Measurements from ENCODE around the gene CLEC2B.
A peak's percentile ranks its signal among the peaks of the same experiment; 100 is the strongest.
"Not testable (repeated sequence)": the region's sequence is repeated elsewhere in the genome, so short reads cannot be mapped to it uniquely, and the experiment has no call there.

The CLEC2B gene

GRCh38 chr12:9869307-9870161, at the start of gene CLEC2B:
TSS of gene CLEC2B (minus strand) at chr12:9869354.
- peak in 1 of 56 donors; percentile 1 for DNase-seq

DNA sequence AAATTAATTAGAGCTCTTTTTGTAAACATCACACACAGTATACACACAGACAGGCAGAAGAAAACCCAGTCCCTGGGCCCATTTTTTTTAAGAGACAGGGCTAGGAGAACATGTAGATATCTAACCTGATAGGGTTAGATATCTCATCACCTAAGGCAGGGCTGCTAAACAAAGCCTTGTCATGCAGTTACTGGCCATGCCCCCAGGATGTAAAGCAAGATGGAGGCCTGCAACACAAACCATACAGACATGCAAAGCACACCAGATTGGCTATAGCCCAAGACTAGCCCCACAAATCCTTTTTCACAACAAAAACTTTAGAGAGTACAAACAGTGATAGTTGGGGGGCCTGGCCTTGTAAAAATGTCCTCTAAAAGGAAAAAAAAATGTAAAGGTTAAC, 42.6 kb upstream of the CLEC2B start:
- DNase-seq = no peak

DNA sequence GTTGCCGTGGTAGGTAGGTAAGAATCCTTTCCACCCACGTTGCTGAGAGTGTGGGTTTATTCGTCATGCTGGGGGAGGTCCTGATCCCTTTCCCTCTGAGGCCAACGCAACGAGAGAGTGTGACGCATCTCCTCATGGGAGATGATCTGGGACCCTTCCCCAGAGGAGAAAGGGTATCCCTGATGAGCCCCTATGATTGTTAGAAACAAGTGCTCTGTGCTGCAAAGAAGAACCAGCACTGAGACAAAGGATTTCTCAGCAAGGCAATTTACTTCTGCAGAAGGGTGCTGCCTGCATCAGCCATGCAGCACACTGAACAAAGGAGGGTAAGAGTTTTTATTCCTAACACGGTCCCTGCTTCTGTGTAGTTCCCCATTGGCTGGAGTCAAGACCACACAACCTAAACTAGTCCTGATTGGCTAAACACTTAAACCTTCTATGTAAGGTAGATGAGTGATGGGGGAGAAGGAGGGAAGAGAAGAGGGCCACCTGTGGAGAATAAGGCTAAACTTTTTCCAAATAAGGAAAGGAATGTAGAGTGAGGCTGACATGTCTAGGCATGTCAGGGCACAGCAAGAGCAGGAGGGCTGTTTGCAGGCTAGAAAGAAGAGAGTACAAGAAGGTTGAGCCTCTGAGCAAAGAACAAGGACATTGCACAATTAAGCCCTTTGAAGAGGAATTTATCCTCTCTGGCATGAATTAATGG, 41.7 kb upstream of the CLEC2B start:
- no peak for DNase-seq

GRCh38 chr12:9909724-9910123, 40.6 kb upstream of the CLEC2B start:
- DNase-seq = no peak

GRCh38 chr12:9908350-9908749, 39.2 kb upstream of the CLEC2B start:
- DNase-seq = no peak

DNA sequence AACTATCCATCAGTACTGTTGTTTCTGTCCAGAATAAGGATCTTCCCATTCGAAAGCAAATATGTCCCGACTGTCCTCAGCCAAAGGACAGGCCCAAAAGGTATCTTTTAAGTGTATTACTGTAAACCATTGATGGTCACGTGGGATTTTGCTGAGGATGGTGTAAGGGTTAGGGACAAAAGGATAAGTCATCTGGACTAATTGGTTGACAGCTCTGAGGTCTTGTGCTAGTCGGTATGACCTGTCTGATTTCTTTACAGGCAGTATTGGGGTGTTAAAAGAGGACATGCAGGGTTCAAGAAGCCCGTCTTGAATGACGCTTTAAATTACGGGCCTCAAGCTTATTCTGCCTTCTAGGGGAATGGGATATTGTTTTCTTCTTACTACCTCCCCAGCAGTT, 38.6 kb upstream of the CLEC2B start:
- DNase-seq = no peak

GRCh38 chr12:9906873-9907272, 37.7 kb upstream of the CLEC2B start:
- no peak for DNase-seq

DNA sequence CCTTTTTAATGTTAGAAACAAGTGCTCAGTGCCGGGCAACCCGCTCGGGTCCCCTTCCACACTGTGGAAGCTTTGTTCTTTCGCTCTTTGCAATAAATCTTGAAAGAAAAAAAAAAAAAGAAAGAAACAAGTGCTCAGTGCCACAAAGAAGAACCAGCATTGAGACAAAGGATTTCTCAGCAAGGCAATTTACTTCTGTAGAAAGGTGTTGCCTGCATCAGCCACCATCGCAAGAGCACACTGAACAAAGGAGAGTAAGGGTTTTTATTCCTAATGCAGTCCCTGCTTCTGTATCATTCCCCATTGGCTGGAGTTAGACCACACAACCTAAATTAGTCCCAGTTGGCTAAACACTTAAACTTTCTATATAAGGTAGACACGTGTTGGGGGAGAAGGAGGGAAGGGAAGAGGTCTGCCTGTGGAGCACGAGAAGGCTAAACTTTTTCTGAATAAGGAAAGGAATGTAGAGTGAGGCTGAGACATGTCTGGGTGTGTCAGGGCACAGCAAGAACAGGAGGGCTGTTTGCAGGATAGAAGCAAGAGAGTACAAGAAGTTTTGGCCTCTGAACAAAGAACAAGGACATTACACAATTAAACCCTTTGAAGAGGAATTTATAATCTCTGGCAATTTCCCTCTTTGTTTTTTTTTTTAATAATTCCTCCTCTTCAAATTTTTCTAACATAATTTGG, 33.5 kb upstream of the CLEC2B start:
- no peak for DNase-seq

GRCh38 chr12:9900930-9901329, 31.8 kb upstream of the CLEC2B start:
- no peak for DNase-seq

DNA sequence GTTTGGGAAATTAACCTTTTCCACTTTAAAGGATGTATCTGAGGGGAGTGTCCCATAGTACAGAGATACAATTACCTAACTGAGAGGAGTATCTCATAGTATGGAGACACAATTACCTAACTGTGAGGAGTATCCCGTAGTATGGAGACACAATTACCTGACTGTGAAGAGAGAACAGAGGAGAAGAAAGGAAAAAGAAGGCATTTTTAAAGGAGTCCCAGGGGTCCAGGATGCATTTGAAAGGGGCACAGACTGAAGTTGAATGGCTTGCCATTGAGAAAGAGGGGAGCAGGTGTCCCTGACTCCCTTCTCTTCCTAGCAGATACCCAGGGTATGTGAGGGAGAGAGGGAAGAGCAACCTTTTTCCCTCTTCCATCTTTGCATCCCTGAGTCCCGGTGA, 30.1 kb upstream of the CLEC2B start:
- DNase-seq = no peak

DNA sequence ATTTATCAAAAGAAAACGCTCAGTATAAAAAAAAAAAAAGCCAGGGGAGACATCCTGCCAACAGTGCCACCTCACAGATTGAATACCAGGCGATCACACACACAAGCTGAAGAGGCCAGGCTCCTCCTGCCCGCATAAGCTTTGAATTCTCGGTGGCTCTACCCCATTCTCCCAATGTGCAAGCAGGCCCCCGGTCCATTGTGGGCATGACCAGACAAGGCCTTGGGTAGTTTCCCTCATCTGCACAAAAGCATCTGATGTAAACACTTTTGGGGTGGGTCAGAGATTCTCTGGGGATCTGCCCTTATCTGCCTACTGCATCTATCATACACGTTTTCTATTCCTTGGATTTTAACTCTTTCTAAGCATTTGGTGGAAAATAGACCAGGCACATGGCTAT, 28.4 kb upstream of the CLEC2B start:
- DNase-seq = no peak

DNA sequence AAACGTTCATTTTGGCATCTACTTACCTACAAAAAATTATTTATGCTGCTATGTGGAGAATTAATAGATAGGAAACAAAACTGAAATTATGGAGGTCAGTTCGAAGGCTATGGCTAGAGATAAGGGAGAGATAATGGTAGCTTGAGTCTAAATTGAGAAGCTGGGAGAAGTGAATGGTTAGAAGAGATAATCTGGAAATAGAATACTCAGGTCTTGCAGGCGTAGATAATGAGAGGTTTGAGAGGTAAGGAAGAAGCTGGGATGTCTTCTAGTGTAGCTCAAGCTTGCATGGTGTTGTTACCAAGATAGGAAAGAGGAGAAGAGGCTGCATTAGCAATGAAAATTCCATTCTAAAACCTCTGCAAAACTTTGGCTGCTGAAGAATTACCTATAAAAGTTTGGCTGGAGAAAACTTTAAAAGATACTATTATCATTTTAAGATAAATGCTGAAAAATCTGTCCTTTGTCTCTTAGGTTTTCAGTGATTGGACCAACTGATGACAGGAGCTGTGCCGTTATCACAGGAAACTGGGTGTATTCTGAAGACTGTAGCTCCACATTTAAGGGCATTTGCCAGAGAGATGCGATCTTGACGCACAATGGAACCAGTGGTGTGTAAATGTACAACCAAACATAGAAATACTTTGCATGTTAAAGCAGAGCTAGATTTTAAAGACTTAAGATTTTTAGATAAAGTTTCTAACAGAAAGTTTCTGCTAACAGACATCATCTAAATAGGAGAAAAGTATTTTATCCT, 26.2 kb upstream of the CLEC2B start:
- no peak for DNase-seq

- DNase-seq = no peak
Observed at GRCh38 chr12:9888665-9889273, 19.6 kb upstream of the CLEC2B start.

DNA sequence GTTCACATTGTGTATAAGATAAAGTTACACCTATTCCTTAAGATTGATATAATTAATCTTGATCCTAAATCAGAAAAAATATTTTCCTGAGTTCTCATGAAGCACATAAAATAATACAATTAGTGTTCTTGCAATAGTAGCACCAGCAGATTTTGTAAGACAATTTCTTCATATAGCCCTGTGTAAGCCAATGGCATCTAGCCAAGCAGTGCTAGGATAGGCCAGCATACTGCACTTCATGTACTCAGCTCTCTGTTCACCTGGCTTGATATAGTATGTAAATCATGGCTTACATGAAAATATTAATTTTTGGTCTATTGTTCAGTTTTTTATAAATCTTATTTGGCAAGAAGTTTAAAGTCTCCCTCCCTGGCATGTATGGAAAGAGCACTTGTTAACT, 14.0 kb upstream of the CLEC2B start:
- no peak for DNase-seq

DNA sequence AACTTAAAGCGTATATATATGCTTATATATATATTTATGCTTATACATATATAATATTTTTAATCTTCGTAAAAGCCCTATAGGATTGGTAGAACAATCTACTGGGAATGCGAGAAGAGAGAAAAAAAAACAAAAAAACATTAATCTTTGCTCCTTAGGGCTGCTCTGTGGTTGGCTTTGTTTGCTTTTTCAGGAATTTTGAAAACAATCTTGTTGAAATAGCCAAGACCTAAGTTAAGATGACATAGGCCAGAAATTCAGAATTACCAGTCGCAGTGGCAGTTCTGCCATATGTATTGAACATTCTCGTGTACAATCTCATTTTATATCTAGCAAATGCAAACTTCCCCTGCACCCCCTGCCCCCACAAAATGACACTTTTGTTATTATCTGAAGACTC, 12.8 kb upstream of the CLEC2B start:
- no peak for DNase-seq

DNA sequence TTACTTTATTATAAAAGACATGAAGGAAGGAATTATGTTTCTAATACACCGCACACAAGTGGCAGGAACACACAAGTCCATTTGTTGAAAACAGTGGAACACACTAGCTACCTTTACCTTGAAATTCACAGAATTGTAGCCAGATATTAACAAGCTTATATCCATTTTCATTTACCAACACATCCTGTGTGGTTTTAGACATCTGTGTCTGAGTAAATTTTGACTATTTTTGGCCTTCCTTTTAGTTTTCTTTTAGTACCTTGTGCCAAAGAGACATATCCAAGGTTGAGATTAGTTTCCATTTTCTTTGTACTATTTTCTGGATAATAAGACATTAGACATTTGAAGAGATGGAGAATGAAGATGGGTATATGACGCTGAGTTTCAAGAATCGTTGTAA, 12.1 kb upstream of the CLEC2B start, which contains the start of gene KLRF2:
KLRF2 (plus strand) TSS at position 244 of the 400 bp plus-strand sequence; CDS start at position 351, 107 bp downstream.
- no peak for DNase-seq

DNA sequence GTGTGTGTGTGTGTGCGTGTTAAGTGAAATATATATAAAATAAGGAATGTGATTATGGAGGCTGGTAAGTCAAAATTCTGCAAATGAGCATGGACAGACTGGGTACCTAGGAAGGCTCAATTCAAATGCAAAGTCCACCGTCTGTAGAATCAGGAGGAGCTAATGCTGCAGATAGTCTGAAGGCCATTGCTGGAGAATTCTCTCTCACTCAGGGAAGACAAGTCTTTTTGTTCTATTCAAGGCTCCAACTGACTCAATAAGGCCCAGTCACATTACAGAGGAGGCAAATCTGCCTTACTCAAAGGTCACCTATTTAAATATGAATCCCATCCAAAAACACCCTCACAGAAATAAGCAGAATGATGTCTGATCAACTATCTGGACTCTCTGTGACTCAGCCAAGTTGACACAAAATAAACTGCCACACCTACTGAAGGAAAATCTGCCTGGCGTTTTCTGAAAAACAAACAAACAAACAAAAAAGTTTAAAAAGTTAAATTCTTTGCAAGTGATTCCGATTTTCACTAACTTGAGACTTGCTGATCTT, 11.5 kb upstream of the CLEC2B start:
- no peak for DNase-seq

DNA sequence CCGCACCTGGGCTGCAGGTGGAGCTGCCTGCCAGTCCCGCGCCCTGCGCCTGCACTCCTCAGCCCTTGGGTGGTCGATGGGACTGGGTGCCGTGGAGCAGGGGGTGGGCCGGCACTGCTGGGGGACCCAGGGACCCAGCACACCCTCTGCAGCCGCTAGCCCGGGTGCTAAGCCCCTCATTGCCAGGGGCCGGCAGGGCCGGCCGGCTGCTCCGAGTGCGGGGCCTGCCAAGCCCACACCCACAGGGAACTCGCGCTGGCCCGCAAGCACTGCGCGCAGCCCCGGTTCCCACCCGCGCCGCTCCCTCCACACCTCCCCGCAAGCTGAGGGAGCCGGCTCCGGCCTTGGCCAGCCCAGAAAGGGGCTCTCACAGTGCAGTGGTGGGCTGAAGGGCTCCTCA, 7.0 kb upstream of the CLEC2B start:
- not testable (repeated sequence) for DNase-seq

DNA sequence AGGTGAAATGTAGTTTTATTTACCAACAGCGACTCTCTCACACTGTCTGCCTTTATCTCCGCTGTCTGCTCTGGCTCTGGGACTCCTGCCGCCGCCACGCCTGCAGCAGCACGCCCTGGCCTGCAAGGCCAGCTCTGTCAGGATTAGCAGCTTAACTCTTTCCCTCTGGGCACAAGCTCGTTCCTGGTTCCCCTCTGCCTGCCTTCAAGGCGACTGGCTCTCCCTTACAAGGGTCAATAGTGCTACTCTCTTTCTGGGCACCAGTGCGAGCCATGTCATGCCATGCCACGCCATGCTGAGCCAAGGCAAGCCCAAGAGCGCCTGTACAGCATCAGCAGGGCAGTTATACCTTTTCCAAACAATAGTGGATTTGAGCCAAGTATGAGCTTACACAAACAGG, 3.6 kb upstream of the CLEC2B start:
- DNase-seq = no peak

GRCh38 chr12:9872162-9872561, 3.0 kb upstream of the CLEC2B start:
- no peak for DNase-seq

Data from amygdala (tissue), 56 donors.